H1 (cell line): Measurements from ENCODE around the gene FKBP1A. TPM values are rescaled to one million over a fixed set of nuclear protein-coding genes. Genes with fewer than 3 reads are reported as not detected.

Experiments used
- CTCF ChIA-PET: fragments of 300-600 bp; sonication (Branson Sonifier 250); formaldehyde crosslinking; loops from one replicate; lab custom pipeline; 2021; ENCODE audit not compliant: partially characterized antibody; lab: Charles Lee
- POLR2A ChIA-PET: fragments of 300-600 bp; sonication (Branson Sonifier 250); formaldehyde crosslinking; loops from one replicate; lab custom pipeline; 2021; ENCODE audit warnings: inconsistent platforms; ENCODE audit not compliant: partially characterized antibody; lab: Charles Lee
- DNase-seq, 2 experiments: peaks; one replicate each; pipeline versions ENCODE4 v3.0.0 to v3.0.0-alpha.2; 2010 to 2022; ENCODE audit warnings: low spot score in 2 of 2, low read depth in 1 of 2, mixed read lengths in 1 of 2
- FAIRE-seq: peaks from 2 replicates; lab custom pipeline; 2011; peaks lifted over from hg19 to GRCh38; lab: Jason Lieb, UNC
- H2AFZ ChIP-seq: 2 replicates; pipeline ENCODE4 v1.8.1; 2012; ENCODE audit warnings: low read length, inconsistent platforms
- H2AK5ac ChIP-seq: 2 replicates; pipeline ENCODE4 v1.6.1; 2013; ENCODE audit warnings: low read depth, low read length
- H2BK120ac ChIP-seq: replicated peaks from 2 replicates; pipeline ENCODE3; 2013; ENCODE audit warnings: low read depth, low read length, inconsistent platforms
- H2BK12ac ChIP-seq: 2 replicates; pipeline ENCODE4 v1.6.1; 2013; ENCODE audit warnings: low read depth, low read length
- H2BK15ac ChIP-seq: 2 replicates; pipeline ENCODE4 v1.6.1; 2013; ENCODE audit warnings: low read length
- H2BK20ac ChIP-seq: 2 replicates; pipeline ENCODE4 v1.6.1; 2013; ENCODE audit warnings: low read length
- H2BK5ac ChIP-seq: 2 replicates; pipeline ENCODE4 v1.6.1; 2013; ENCODE audit warnings: low read depth, low read length
- H3K14ac ChIP-seq: 2 replicates; pipeline ENCODE4 v1.6.1; 2013; ENCODE audit warnings: inconsistent platforms; ENCODE audit not compliant: insufficient read length
- H3K18ac ChIP-seq: 2 replicates; pipeline ENCODE4 v1.6.1; 2013; ENCODE audit warnings: low read length; ENCODE audit errors: extremely low read depth
- H3K23ac ChIP-seq: 2 replicates; pipeline ENCODE4 v1.6.1; 2013; ENCODE audit warnings: inconsistent platforms; ENCODE audit not compliant: insufficient read length
- H3K23me2 ChIP-seq: 2 replicates; pipeline ENCODE4 v1.6.1; 2013; ENCODE audit warnings: low read depth, low read length
- H3K27ac ChIP-seq: 2 replicates; pipeline ENCODE4 v1.6.1; 2011; ENCODE audit warnings: low read depth, low read length, inconsistent platforms
- H3K27me3 ChIP-seq, 4 experiments: replicated peaks in 1 of 4; 1 replicate in 1 of 4; 2 replicates in 3 of 4; pipeline versions ENCODE4 v1.6.1 to v1.8.1; 2011 to 2013; ENCODE audit warnings: low read length in 3 of 4, mild to moderate bottlenecking in 3 of 4, inconsistent platforms in 2 of 4, mixed read lengths in 2 of 4, moderate library complexity in 1 of 4; ENCODE audit not compliant: control insufficient read depth in 3 of 4, insufficient read depth in 3 of 4; ENCODE audit errors: extremely low read depth in 1 of 4
- H3K36me3 ChIP-seq, 4 experiments: 2 replicates each; pipeline versions ENCODE4 v1.6.1 to v1.8.1; 2011 to 2013; ENCODE audit warnings: mild to moderate bottlenecking in 4 of 4, low read length in 3 of 4, moderate library complexity in 2 of 4, control low read depth in 1 of 4, inconsistent platforms in 1 of 4; ENCODE audit not compliant: insufficient read depth in 4 of 4, control insufficient read depth in 2 of 4
- H3K4ac ChIP-seq: replicated peaks from 2 replicates; pipeline ENCODE3; 2013; ENCODE audit warnings: low read length, low read depth, mixed read lengths, inconsistent platforms; ENCODE audit not compliant: insufficient read length
- H3K4me1 ChIP-seq, 4 experiments: replicated peaks in 1 of 4; 1 replicate in 1 of 4; 2 replicates in 3 of 4; pipeline versions ENCODE4 v1.6.1 to v1.8.1; 2011 to 2013; ENCODE audit warnings: low read length in 3 of 4, inconsistent platforms in 2 of 4, mixed read lengths in 1 of 4; ENCODE audit not compliant: insufficient read depth in 4 of 4, control insufficient read depth in 3 of 4
- H3K4me2 ChIP-seq, 2 experiments: 2 replicates each; pipeline versions ENCODE4 v1.6.1 to v1.8.1; 2011 to 2013; ENCODE audit warnings: low read depth in 2 of 2, low read length in 2 of 2, control low read depth in 1 of 2, inconsistent platforms in 1 of 2, mild to moderate bottlenecking in 1 of 2; ENCODE audit not compliant: insufficient read depth in 1 of 2
- H3K4me3 ChIP-seq, 4 experiments: fragments of 200-600, 300-600 bp in 1 of 4; sonication (generic), shearing (Covaris generic), sonication (Bioruptor Twin) in 1 of 4; 2 replicates each; pipeline versions ENCODE4 v1.5.1 to v1.8.1; 2011 to 2016; ENCODE audit warnings: low read length in 4 of 4, low read depth in 3 of 4, control low read depth in 2 of 4, inconsistent platforms in 2 of 4, mild to moderate bottlenecking in 2 of 4, mixed read lengths in 1 of 4, moderate library complexity in 1 of 4; ENCODE audit not compliant: insufficient read depth in 2 of 4; ENCODE audit errors: extremely low read depth in 1 of 4
- H3K56ac ChIP-seq: replicated peaks from 2 replicates; pipeline ENCODE3; 2013; ENCODE audit warnings: low read depth, mild to moderate bottlenecking, mixed read lengths, low read length, inconsistent platforms; ENCODE audit not compliant: insufficient read length
- H3K79me1 ChIP-seq: 2 replicates; pipeline ENCODE4 v1.6.1; 2013; ENCODE audit warnings: low read depth, low read length, control low read depth
- H3K79me2 ChIP-seq, 2 experiments: 2 replicates each; pipeline versions ENCODE4 v1.6.1 to v1.8.1; 2012 to 2013; ENCODE audit warnings: low read length in 2 of 2, mild to moderate bottlenecking in 2 of 2, inconsistent platforms in 1 of 2; ENCODE audit not compliant: insufficient read depth in 2 of 2, control insufficient read depth in 1 of 2
- H3K9ac ChIP-seq, 4 experiments: replicated peaks in 1 of 4; 1 replicate in 1 of 4; 2 replicates in 3 of 4; pipeline versions ENCODE4 v1.6.1 to v1.8.1; 2011 to 2013; ENCODE audit warnings: low read depth in 3 of 4, low read length in 3 of 4, control low read depth in 2 of 4, mild to moderate bottlenecking in 2 of 4, moderate library complexity in 2 of 4, inconsistent platforms in 1 of 4; ENCODE audit errors: extremely low read depth in 1 of 4
- H3K9me3 ChIP-seq, 2 experiments: 2 replicates each; pipeline versions ENCODE4 v1.6.1 to v1.8.1; 2012 to 2013; ENCODE audit warnings: mild to moderate bottlenecking in 2 of 2, moderate library complexity in 2 of 2, control low read depth in 1 of 2, inconsistent platforms in 1 of 2, low read depth in 1 of 2, low read length in 1 of 2, mixed read lengths in 1 of 2; ENCODE audit not compliant: insufficient read depth in 2 of 2
- H4K20me1 ChIP-seq, 2 experiments: replicated peaks in 1 of 2; 2 replicates each; pipeline versions ENCODE3 to v1.8.1; 2011 to 2013; ENCODE audit warnings: inconsistent platforms in 2 of 2, low read length in 2 of 2, mild to moderate bottlenecking in 1 of 2; ENCODE audit not compliant: insufficient read depth in 2 of 2, control insufficient read depth in 1 of 2
- H4K5ac ChIP-seq: 2 replicates; pipeline ENCODE4 v1.6.1; 2013; ENCODE audit warnings: low read length, low read depth, mixed read lengths, inconsistent platforms; ENCODE audit not compliant: insufficient read length
- H4K8ac ChIP-seq: 2 replicates; pipeline ENCODE4 v1.8.0; 2013; ENCODE audit warnings: mild to moderate bottlenecking, moderate library complexity, low read length, inconsistent platforms; ENCODE audit not compliant: insufficient read depth; ENCODE audit errors: extremely low read depth
- H4K91ac ChIP-seq: replicated peaks from 2 replicates; pipeline ENCODE3; 2013; ENCODE audit warnings: low read length, mixed read lengths, inconsistent platforms; ENCODE audit not compliant: insufficient read length
- CTBP2 ChIP-seq: IDR thresholded peaks from 2 replicates; pipeline ENCODE4 v1.7.0; 2011; ENCODE audit warnings: borderline replicate concordance, mild to moderate bottlenecking, moderate library complexity, mixed read lengths, low read length; ENCODE audit not compliant: insufficient read depth, insufficient read length
- PHF8 ChIP-seq: fragments of 200-600 bp; sonication (generic); conservative IDR thresholded peaks from 2 replicates; pipeline ENCODE4 v1.7.1; 2012; ENCODE audit warnings: low read depth, mild to moderate bottlenecking, inconsistent platforms, low read length, moderate library complexity
- SAP30 ChIP-seq: fragments of 300-600 bp; sonication (generic); IDR thresholded peaks from 2 replicates; pipeline ENCODE4 v1.7.1; 2012; ENCODE audit warnings: low read length, moderate library complexity, mild to moderate bottlenecking, inconsistent platforms; ENCODE audit not compliant: insufficient read depth, insufficient replicate concordance
- SP1 ChIP-seq: IDR thresholded peaks from 2 replicates; pipeline ENCODE4 v1.6.1; 2011; ENCODE audit warnings: low read depth, low read length
- SP4 ChIP-seq: IDR thresholded peaks from 2 replicates; pipeline ENCODE4 v1.6.1; 2012; ENCODE audit warnings: low read length, inconsistent platforms
- TCF12 ChIP-seq: IDR thresholded peaks from 2 replicates; pipeline ENCODE4 v1.6.1; 2011; ENCODE audit warnings: low read depth, mild to moderate bottlenecking, low read length
- USF2 ChIP-seq: IDR thresholded peaks from 2 replicates; pipeline ENCODE4 v1.6.1; 2011; ENCODE audit warnings: low read length, improper control_type of control experiment
- WGBS, 2 experiments: shearing (Covaris generic) in 1 of 2; methylation state at CpG; one replicate each; pipeline versions ENCODE4 v1.1.6 to v1.1.7; 2013 to 2015; ENCODE audit warnings: low lambda C conversion rate in 2 of 2, mixed read lengths in 2 of 2, inconsistent platforms in 1 of 2, low coverage in 1 of 2, missing lambda C conversion rate in 1 of 2; ENCODE audit not compliant: insufficient replicate concordance in 2 of 2, insufficient coverage in 1 of 2, insufficient read length in 1 of 2; ENCODE audit errors: extremely low coverage in 1 of 2, missing lambda C conversion rate in 1 of 2; 5-methylcytosine and 5-hydroxymethylcytosine counted together
- polyA plus RNA-seq, 7 experiments: library from polyadenylated mRNA; depleted of rRNA in 3 of 7; stranded (reverse) in 5 of 7; unstranded in 2 of 7; fragments of >200 nt in 5 of 7; fragments of 200-250 nt in 2 of 7; gene quantifications; 1 replicate in 5 of 7; 2 replicates in 1 of 7; 4 replicates in 1 of 7; pipeline versions ENCODE4 v1.2.1 to v1.2.3, GENCODE V29; 2011 to 2013; ENCODE audit warnings: missing spikeins in 2 of 7, mixed read lengths in 2 of 7
- total RNA-seq: library from RNA; stranded (reverse); fragmentation: NEBNext Ultra II Directional; extraction: Animal tissue kit (Norgen Biotek cat#: 25700); gene quantifications from 2 replicates; pipeline ENCODE4 v1.2.1, GENCODE V29; 2021

Gene FKBP1A
- total and polyA plus RNA-seq, 2 of the 8 experiments (the other 6 are each of a cell fraction or from before 2014, with no cell fraction given) = 250 to 685 TPM

GRCh38 chr20:1373614-1374013, 19.2 kb downstream of the FKBP1A start:
- Histone ChIP-seq H2BK12ac (no peak overlapping the region), H2AK5ac (no peak overlapping the region), H3K36me3 (peaks cover 6 to 34% (median 18%) of the 10 kb centered on the region in 4 experiments), H4K5ac (no peak overlapping the region), H2BK20ac (no peak overlapping the region), H3K4me2 (no peak overlapping the region), H4K8ac (no peak overlapping the region), H3K27ac (no peak overlapping the region), H4K91ac (no peak overlapping the region), H3K79me1 (peaks cover 19% of the 10 kb centered on the region), H3K56ac (no peak overlapping the region), H3K4me1 (peaks cover 0 to 16% (median 2%) of the 10 kb centered on the region in 4 experiments; a peak in 4 of 7 replicates), H2BK5ac (no peak overlapping the region), H3K4ac (no peak overlapping the region), H4K20me1 (peaks cover 18 to 39% of the 10 kb centered on the region in 2 experiments), H3K23ac (no peak overlapping the region), H3K14ac (no peak overlapping the region), H2AFZ (no peak overlapping the region), H3K27me3 (no peaks in the 10 kb centered on the region), H3K9ac (no peak overlapping the region), H3K18ac (no peak overlapping the region), H2BK120ac (no peak overlapping the region), H3K4me3 (no peak overlapping the region), H3K79me2 (peaks cover 8 to 48% of the 10 kb centered on the region in 2 experiments), H3K23me2 (no peaks in the 10 kb centered on the region), H3K9me3 (no peaks in the 10 kb centered on the region), H2BK15ac (no peak overlapping the region)
- 92% methylated on average over 4 of the region's 4 CpGs; no CpG with 5 or more reads in 1 of the 2 experiments for WGBS, 2 experiments
- CTCF ChIA-PET = interaction anchor here (1.7 kb wide), 1 partner anchor 24 kb away, joined by 3 read pairs; no protein-coding TSS in a partner anchor
- DNase-seq = peak in 1 of 2 experiments; percentile 6
- no peak for FAIRE-seq
- POLR2A ChIA-PET = interaction anchor here (0.9 kb wide), 1 partner anchor 16 kb away, joined by 4 read pairs; no protein-coding TSS in a partner anchor
- TF ChIP-seq SAP30 (no peak), TCF12 (no peak), SP4 (no peak), SP1 (no peak), USF2 (no peak), CTBP2 (no peak), PHF8 (no peak)
